Occipital lobe (tissue), 2 donors: ENCODE data around the gene MME. TPM values are rescaled to one million over a fixed set of nuclear protein-coding genes. Genes with fewer than 3 reads are reported as not detected.

ENCODE experiments used
- DNase-seq: peaks from one replicate; lab custom pipeline; 2025; lab: John Stamatoyannopoulos, UW
- total RNA-seq: library from RNA; depleted of rRNA; stranded (reverse); fragments of >200 nt; gene quantifications from one replicate; pipeline ENCODE4 v1.2.3, GENCODE V29; 2014

The MME gene
- total RNA-seq = 7.2 TPM

- DNase-seq = no peak
Measured at GRCh38 chr3:155079746-155080487, at the start of gene MME. MME (plus strand) TSS chr3:155080319; CDS start chr3:155084168, 3,849 bp downstream.

GRCh38 chr3:155031186-155031585, 48.9 kb upstream of the MME start:
- DNase-seq = no peak

- DNase-seq = no peak
Measured at GRCh38 chr3:155032918-155033317, 47.2 kb upstream of the MME start.

- DNase-seq = no peak
Measured at GRCh38 chr3:155034786-155035185, 45.3 kb upstream of the MME start.

GRCh38 chr3:155035553-155035952, 44.6 kb upstream of the MME start:
- no peak for DNase-seq

- DNase-seq = no peak
Measured at GRCh38 chr3:155037508-155038202, 42.5 kb upstream of the MME start.

- no peak for DNase-seq
Measured at GRCh38 chr3:155038203-155038554, 41.9 kb upstream of the MME start.

GRCh38 chr3:155046935-155047334, 33.2 kb upstream of the MME start:
- no peak for DNase-seq

- no peak for DNase-seq
Measured at GRCh38 chr3:155047672-155048071, 32.4 kb upstream of the MME start.

- DNase-seq = no peak
Measured at GRCh38 chr3:155049959-155050358, 30.2 kb upstream of the MME start.

GRCh38 chr3:155052470-155052869, 27.6 kb upstream of the MME start:
- no peak for DNase-seq

GRCh38 chr3:155053756-155054155, 26.4 kb upstream of the MME start:
- DNase-seq = no peak

- DNase-seq = no peak
Measured at GRCh38 chr3:155064920-155065319, 15.2 kb upstream of the MME start.

- no peak for DNase-seq
Measured at GRCh38 chr3:155065537-155065936, 14.6 kb upstream of the MME start.

- no peak for DNase-seq
Measured at GRCh38 chr3:155069729-155070128, 10.4 kb upstream of the MME start.

GRCh38 chr3:155070316-155070715, 9.8 kb upstream of the MME start:
- DNase-seq = no peak

GRCh38 chr3:155070932-155071387, 9.2 kb upstream of the MME start:
- no peak for DNase-seq

GRCh38 chr3:155075200-155075599, 4.9 kb upstream of the MME start:
- no peak for DNase-seq

GRCh38 chr3:155076888-155077287, 3.2 kb upstream of the MME start:
- no peak for DNase-seq

GRCh38 chr3:155078711-155079467, 1.2 kb upstream of the MME start:
- no peak for DNase-seq

GRCh38 chr3:155079468-155079745, 712 bp upstream of the MME start:
- DNase-seq = no peak

- no peak for DNase-seq
Measured at GRCh38 chr3:155080692-155081091, 573 bp downstream of the MME start.
